Coronary artery (tissue), 2 donors: Measurements from ENCODE around the gene CSF1R.

Experiments used
- DNase-seq: peaks from one replicate; pipeline ENCODE4 v3.0.0-alpha.2; 2017; ENCODE audit warnings: low spot score
- H3K27ac ChIP-seq, 2 donors: fragments of 200-600 bp; sonication (generic); one replicate each; pipeline ENCODE4 v1.5.1; 2016 to 2019
- H3K4me3 ChIP-seq: fragments of 200-600 bp; sonication (generic); 2 replicates; pipeline ENCODE4 v1.5.1; 2016; ENCODE audit warnings: mild to moderate bottlenecking, moderate library complexity
- CTCF ChIP-seq: fragments of 200-600 bp; sonication (generic); IDR thresholded peaks from one replicate; pipeline ENCODE4 v1.5.1; 2019; ENCODE audit warnings: antibody characterized with exemption

Gene CSF1R

GRCh38 chr5:150101023-150101422, 14.7 kb upstream of the CSF1R start:
- TF ChIP-seq CTCF = no peak
- H3K27ac ChIP-seq = no peak overlapping the region
- no peak overlapping the region for H3K4me3 ChIP-seq
- DNase-seq = no peak

- Histone ChIP-seq H3K4me3 (no peak overlapping the region), H3K27ac (no peak overlapping the region)
- DNase-seq = no peak
- TF ChIP-seq CTCF = no peak
Measured at GRCh38 chr5:150097152-150097551, 10.8 kb upstream of the CSF1R start.

- no peak overlapping the region for H3K27ac ChIP-seq
- DNase-seq = no peak
- TF ChIP-seq CTCF = no peak
Measured at GRCh38 chr5:150092159-150092787, 5.9 kb upstream of the CSF1R start.

GRCh38 chr5:150085191-150085912, 1.0 kb downstream of the CSF1R start:
- no peak for TF ChIP-seq CTCF
- peak; percentile 54 for DNase-seq
- Histone ChIP-seq H3K27ac (peak overlapping the region in 1 of 2 donors; percentile 74), H3K4me3 (peak overlapping the region; percentile 57)

More at GRCh38 chr5:150092159-150092787, 5.9 kb upstream of the CSF1R start:
- no peak overlapping the region for H3K4me3 ChIP-seq

GRCh38 chr5:150084754-150085153, 1.6 kb downstream of the CSF1R start:
- Histone ChIP-seq H3K27ac (peak overlapping the region in 1 of 2 donors; percentile 41), H3K4me3 (peak overlapping the region; percentile 57)
- peak; percentile 55 for DNase-seq

GRCh38 chr5:150082889-150083288, 3.5 kb downstream of the CSF1R start:
- DNase-seq = peak; percentile 68
- TF ChIP-seq CTCF = no peak
- H3K27ac ChIP-seq = peak overlapping the region in 1 of 2 donors; percentile 56
- peak overlapping the region; percentile 51 for H3K4me3 ChIP-seq

- H3K27ac ChIP-seq = peak overlapping the region in 1 of 2 donors; percentile 56
- peak overlapping the region; percentile 51 for H3K4me3 ChIP-seq
- TF ChIP-seq CTCF = no peak
- DNase-seq = peak; percentile 56
Measured at GRCh38 chr5:150082374-150082773, 4.0 kb downstream of the CSF1R start.
